Thyroid gland (tissue), 4 donors: ENCODE results near the gene DNMT1. TPM values are rescaled to one million over a fixed set of nuclear protein-coding genes. Genes with fewer than 3 reads are reported as not detected.

ENCODE experiments used
- DNase-seq, 2 donors: peaks; one replicate each; pipeline ENCODE4 v3.0.0-alpha.2; 2019
- H3K27ac ChIP-seq, 3 donors: fragments of 200-600 bp; sonication (generic); 1 replicate in 2 of 3; 2 replicates in 1 of 3; pipeline ENCODE4 v1.5.1; 2016 to 2019; ENCODE audit warnings: mild to moderate bottlenecking in 1 of 3, moderate library complexity in 1 of 3
- H3K27me3 ChIP-seq: fragments of 200-600 bp; sonication (generic); one replicate; pipeline ENCODE4 v1.5.1; 2019
- H3K36me3 ChIP-seq, 2 donors: fragments of 200-600 bp; sonication (generic); one replicate each; pipeline ENCODE4 v1.5.1; 2016 to 2019
- H3K4me1 ChIP-seq, 2 donors: fragments of 200-600 bp; sonication (generic); one replicate each; pipeline ENCODE4 v1.5.1; 2017 to 2019
- H3K4me3 ChIP-seq, 3 donors: fragments of 200-600 bp; sonication (generic); replicated peaks in 1 of 3; 1 replicate in 2 of 3; 2 replicates in 1 of 3; pipeline ENCODE4 v1.5.1; 2016; ENCODE audit warnings: mild to moderate bottlenecking in 1 of 3
- H3K9me3 ChIP-seq: fragments of 200-600 bp; sonication (generic); one replicate; pipeline ENCODE4 v1.5.1; 2017
- CTCF ChIP-seq, 6 experiments: fragments of 200-600 bp in 3 of 6; fragments of 450-650 bp in 3 of 6; sonication (generic) in 3 of 6; IDR thresholded peaks; one replicate each; pipeline ENCODE4 v1.5.1; 2016 to 2019; ENCODE audit warnings: antibody characterized with exemption in 6 of 6, mild to moderate bottlenecking in 2 of 6, inconsistent platforms in 1 of 6, moderate library complexity in 1 of 6
- POLR2A ChIP-seq, 2 donors: fragments of 450-650 bp; IDR thresholded peaks; one replicate each; pipeline ENCODE4 v1.6.1; 2017; ENCODE audit warnings: antibody characterized with exemption in 2 of 2, mild to moderate bottlenecking in 2 of 2, moderate library complexity in 1 of 2
- WGBS, 2 donors: methylation state at CpG; one replicate each; pipeline ENCODE4 v1.1.5; 2017; 5-methylcytosine and 5-hydroxymethylcytosine counted together
- intact Hi-C: fragments of 100-400 bp; cut with DNase I; formaldehyde crosslinking; loops from one replicate; pipeline ENCODE4 v1.15.1; 2023
- total RNA-seq, 4 donors: library from RNA; depleted of rRNA; stranded (reverse); fragments of >200 nt; gene quantifications; one replicate each; pipeline ENCODE4 v1.2.3, GENCODE V29; 2016

Gene DNMT1
- total RNA-seq, 4 donors from 2014 or later, result 31.2 to 49.5 (median 36.0) TPM

- WGBS, 2 donors, result 94 to 96% methylated on average over 8 to 11 of the region's 11 CpGs
- Histone ChIP-seq H3K36me3 (peaks cover 35 to 36% of the 10 kb centered on the region in 2 donors), H3K4me1 (no peaks in the 10 kb centered on the region), H3K27ac (no peak overlapping the region), H3K4me3 (no peak overlapping the region), H3K27me3 (no peaks in the 10 kb centered on the region), H3K9me3 (no peaks in the 10 kb centered on the region)
- intact Hi-C loops, result no loop called here
- no peak for TF ChIP-seq CTCF (IDR thresholded peaks at IDR 0.05)
- TF ChIP-seq POLR2A (IDR thresholded peaks at IDR 0.05), result no peak
- no peak for DNase-seq
Observed at GRCh38 chr19:10133596-10133995, 61.2 kb downstream of the DNMT1 start.

GRCh38 chr19:10132905-10133304 is 61.8 kb downstream of the DNMT1 start:
- H3K27me3 ChIP-seq, result no peaks in the 10 kb centered on the region
- no peak overlapping the region for H3K27ac ChIP-seq
- H3K4me3 ChIP-seq, result no peak overlapping the region
- H3K9me3 ChIP-seq, result no peaks in the 10 kb centered on the region
- H3K36me3 ChIP-seq, result peaks cover 29 to 35% of the 10 kb centered on the region in 2 donors
- intact Hi-C loops, result no loop called here
- WGBS, 2 donors, result 92 to 98% methylated on average over 7 of the region's 7 CpGs
- H3K4me1 ChIP-seq, result no peaks in the 10 kb centered on the region
- DNase-seq, result no peak
- TF ChIP-seq POLR2A (IDR thresholded peaks at IDR 0.05), result no peak
- no peak for TF ChIP-seq CTCF (IDR thresholded peaks at IDR 0.05)

- WGBS, 2 donors, result 93 to 95% methylated on average over 4 of the region's 4 CpGs
- Histone ChIP-seq H3K27ac (no peak overlapping the region), H3K9me3 (no peaks in the 10 kb centered on the region), H3K4me1 (peaks cover 6 to 9% of the 10 kb centered on the region in 2 donors), H3K36me3 (no peaks in the 10 kb centered on the region), H3K4me3 (no peak overlapping the region), H3K27me3 (no peaks in the 10 kb centered on the region)
- TF ChIP-seq CTCF (IDR thresholded peaks at IDR 0.05), result no peak
- TF ChIP-seq POLR2A (IDR thresholded peaks at IDR 0.05), result no peak
- no peak for DNase-seq
- intact Hi-C loops, result no loop called here
Observed at GRCh38 chr19:10126213-10126639, 68.5 kb downstream of the DNMT1 start.

- no peak overlapping the region for H3K4me3 ChIP-seq
- intact Hi-C loops, result no loop called here
- TF ChIP-seq POLR2A (IDR thresholded peaks at IDR 0.05) (no peak), CTCF (IDR thresholded peaks at IDR 0.05) (no peak)
- 95 to 96% methylated on average over 7 of the region's 7 CpGs for WGBS, 2 donors
- no peak for DNase-seq
- no peaks in the 10 kb centered on the region for H3K9me3 ChIP-seq
- no peaks in the 10 kb centered on the region for H3K36me3 ChIP-seq
- H3K4me1 ChIP-seq, result peaks cover 7 to 17% of the 10 kb centered on the region in 2 donors
- no peak overlapping the region for H3K27ac ChIP-seq
- H3K27me3 ChIP-seq, result no peaks in the 10 kb centered on the region
Observed at GRCh38 chr19:10124429-10124828, 70.3 kb downstream of the DNMT1 start.

- H3K9me3 ChIP-seq, result no peaks in the 10 kb centered on the region
- WGBS, 2 donors, result 40 to 46% methylated on average over 6 of the region's 6 CpGs
- H3K4me1 ChIP-seq, result peaks cover 13 to 25% of the 10 kb centered on the region in 2 donors
- peaks cover 8 to 13% of the 10 kb centered on the region in 2 donors for H3K36me3 ChIP-seq
- TF ChIP-seq CTCF (IDR thresholded peaks at IDR 0.05), result no peak
- no peak for TF ChIP-seq POLR2A (IDR thresholded peaks at IDR 0.05)
- H3K27ac ChIP-seq, result peak overlapping the region; percentile 31 to 83 (median 78)
- no peak overlapping the region for H3K4me3 ChIP-seq
- DNase-seq, result peak; percentile 47 to 55
- intact Hi-C loops, result no loop called here
- no peaks in the 10 kb centered on the region for H3K27me3 ChIP-seq
Observed at GRCh38 chr19:10122045-10122444, 72.7 kb downstream of the DNMT1 start.
